DND-41 (cell line): ENCODE data around the gene CRY2.

Source experiments
- ATAC-seq: fragments of 200-7000 bp; cut with Tn5 transposase; 3 replicates; pipeline ENCODE4 v1.9.1; 2021; ENCODE audit warnings: low read depth; ENCODE audit not compliant: insufficient read depth
- DNase-seq: peaks from one replicate; pipeline ENCODE4 v3.0.0-alpha.2; 2020
- H2AFZ ChIP-seq: 2 replicates; pipeline ENCODE4 v1.6.0; 2012; ENCODE audit warnings: low read depth, low read length
- H3K27ac ChIP-seq: 2 replicates; pipeline ENCODE4 v1.5.1; 2012; ENCODE audit warnings: low read length, inconsistent platforms
- H3K27me3 ChIP-seq: fragments of 200-600 bp; sonication (generic); 2 replicates; pipeline ENCODE4 v1.6.0; 2012; ENCODE audit warnings: low read length, mild to moderate bottlenecking, inconsistent platforms; ENCODE audit not compliant: insufficient read depth, poor library complexity
- H3K36me3 ChIP-seq: 2 replicates; pipeline ENCODE4 v1.5.1; 2012; ENCODE audit warnings: low read length, inconsistent platforms; ENCODE audit not compliant: insufficient read depth
- H3K4me1 ChIP-seq: 2 replicates; pipeline ENCODE4 v1.5.1; 2012; ENCODE audit warnings: mild to moderate bottlenecking, low read length; ENCODE audit not compliant: insufficient read depth
- H3K4me2 ChIP-seq: 2 replicates; pipeline ENCODE4 v1.6.0; 2012; ENCODE audit warnings: mild to moderate bottlenecking, moderate library complexity, low read length, inconsistent platforms; ENCODE audit not compliant: insufficient read depth
- H3K4me3 ChIP-seq, 2 experiments: fragments of 200-600 bp in 1 of 2; shearing (Covaris generic) in 1 of 2; 2 replicates each; pipeline ENCODE4 v1.5.1; 2012 to 2016; ENCODE audit warnings: inconsistent platforms in 2 of 2, low read length in 2 of 2, mild to moderate bottlenecking in 2 of 2, low read depth in 1 of 2, moderate library complexity in 1 of 2
- H3K79me2 ChIP-seq: 2 replicates; pipeline ENCODE4 v1.6.0; 2012; ENCODE audit warnings: low read length, inconsistent platforms; ENCODE audit not compliant: insufficient read depth
- H3K9ac ChIP-seq: 2 replicates; pipeline ENCODE4 v1.6.0; 2012; ENCODE audit warnings: low read depth, mild to moderate bottlenecking, inconsistent platforms, low read length, moderate library complexity
- H3K9me3 ChIP-seq: 2 replicates; pipeline ENCODE4 v1.5.1; 2012; ENCODE audit warnings: low read length, moderate library complexity, mild to moderate bottlenecking, inconsistent platforms; ENCODE audit not compliant: insufficient read depth, severe bottlenecking
- H4K20me1 ChIP-seq: 2 replicates; pipeline ENCODE4 v1.6.0; 2012; ENCODE audit warnings: low read length; ENCODE audit not compliant: insufficient read depth
- EZH2 ChIP-seq: IDR thresholded peaks from 3 replicates; pipeline ENCODE4 v1.6.1; 2012; ENCODE audit warnings: borderline replicate concordance, low read depth, mild to moderate bottlenecking, moderate library complexity, low read length, inconsistent platforms; ENCODE audit not compliant: severe bottlenecking
- TF ChIP-seq, protein P1 (sequence below): IDR thresholded peaks from 2 replicates; pipeline ENCODE4 v1.5.1; 2012; ENCODE audit warnings: borderline replicate concordance, low read length, moderate library complexity, mild to moderate bottlenecking; ENCODE audit not compliant: poor library complexity, severe bottlenecking; ENCODE audit errors: extremely low read depth

Gene CRY2

GRCh38 chr11:45926001-45926401, 78.7 kb downstream of the CRY2 start:
- no peak overlapping the region for H3K4me3 ChIP-seq
- H2AFZ ChIP-seq, result no peak overlapping the region
- H3K9me3 ChIP-seq, result no peaks in the 10 kb centered on the region
- TF ChIP-seq, protein P1, sequence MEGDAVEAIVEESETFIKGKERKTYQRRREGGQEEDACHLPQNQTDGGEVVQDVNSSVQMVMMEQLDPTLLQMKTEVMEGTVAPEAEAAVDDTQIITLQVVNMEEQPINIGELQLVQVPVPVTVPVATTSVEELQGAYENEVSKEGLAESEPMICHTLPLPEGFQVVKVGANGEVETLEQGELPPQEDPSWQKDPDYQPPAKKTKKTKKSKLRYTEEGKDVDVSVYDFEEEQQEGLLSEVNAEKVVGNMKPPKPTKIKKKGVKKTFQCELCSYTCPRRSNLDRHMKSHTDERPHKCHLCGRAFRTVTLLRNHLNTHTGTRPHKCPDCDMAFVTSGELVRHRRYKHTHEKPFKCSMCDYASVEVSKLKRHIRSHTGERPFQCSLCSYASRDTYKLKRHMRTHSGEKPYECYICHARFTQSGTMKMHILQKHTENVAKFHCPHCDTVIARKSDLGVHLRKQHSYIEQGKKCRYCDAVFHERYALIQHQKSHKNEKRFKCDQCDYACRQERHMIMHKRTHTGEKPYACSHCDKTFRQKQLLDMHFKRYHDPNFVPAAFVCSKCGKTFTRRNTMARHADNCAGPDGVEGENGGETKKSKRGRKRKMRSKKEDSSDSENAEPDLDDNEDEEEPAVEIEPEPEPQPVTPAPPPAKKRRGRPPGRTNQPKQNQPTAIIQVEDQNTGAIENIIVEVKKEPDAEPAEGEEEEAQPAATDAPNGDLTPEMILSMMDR, result no peak
- TF ChIP-seq EZH2, result no peak
- ATAC-seq, result no peak
- no peak overlapping the region for H3K27ac ChIP-seq
- H3K4me2 ChIP-seq, result no peak overlapping the region
- no peaks in the 10 kb centered on the region for H3K27me3 ChIP-seq
- no peaks in the 10 kb centered on the region for H3K4me1 ChIP-seq
- no peak overlapping the region for H3K9ac ChIP-seq
- H3K79me2 ChIP-seq, result no peaks in the 10 kb centered on the region
- H3K36me3 ChIP-seq, result no peaks in the 10 kb centered on the region
- H4K20me1 ChIP-seq, result no peaks in the 10 kb centered on the region
- no peak for DNase-seq

GRCh38 chr11:45926536-45927331, 79.5 kb downstream of the CRY2 start:
- no peak overlapping the region for H2AFZ ChIP-seq
- no peak overlapping the region for H3K9ac ChIP-seq
- no peaks in the 10 kb centered on the region for H3K79me2 ChIP-seq
- ATAC-seq (no peak), DNase-seq (no peak)
- TF ChIP-seq, protein P1, result no peak
- TF ChIP-seq EZH2, result no peak
- no peaks in the 10 kb centered on the region for H3K27me3 ChIP-seq
- no peaks in the 10 kb centered on the region for H3K9me3 ChIP-seq
- H4K20me1 ChIP-seq, result no peaks in the 10 kb centered on the region
- no peak overlapping the region for H3K4me2 ChIP-seq
- no peaks in the 10 kb centered on the region for H3K4me1 ChIP-seq
- H3K36me3 ChIP-seq, result peaks cover 1% of the 10 kb centered on the region; the same call in 1 of the 2 replicates
- H3K27ac ChIP-seq, result no peak overlapping the region
- H3K4me3 ChIP-seq, result no peak overlapping the region

DNA sequence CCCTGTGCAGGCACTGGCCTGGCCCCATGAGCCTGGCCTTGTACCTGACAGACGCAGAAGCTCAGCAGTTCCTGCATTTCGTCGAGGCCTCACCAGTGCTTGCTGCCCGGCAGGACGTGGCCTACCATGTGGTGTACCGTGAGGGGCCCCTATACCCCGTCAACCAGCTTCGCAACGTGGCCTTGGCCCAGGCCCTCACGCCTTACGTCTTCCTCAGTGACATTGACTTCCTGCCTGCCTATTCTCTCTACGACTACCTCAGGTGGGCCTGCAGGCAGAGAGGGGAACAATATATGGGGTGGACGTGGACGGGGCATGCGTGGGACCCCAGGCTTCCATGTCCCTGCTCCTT, 80.0 kb downstream of the CRY2 start:
- H3K9ac ChIP-seq, result no peak overlapping the region
- H4K20me1 ChIP-seq, result no peaks in the 10 kb centered on the region
- no peak overlapping the region for H3K4me2 ChIP-seq
- ATAC-seq, result peak; percentile 18; the same call in 1 of the 3 replicates
- H3K36me3 ChIP-seq, result peaks cover 7% of the 10 kb centered on the region
- H3K9me3 ChIP-seq, result no peaks in the 10 kb centered on the region
- no peak overlapping the region for H3K27ac ChIP-seq
- H3K4me1 ChIP-seq, result no peaks in the 10 kb centered on the region
- DNase-seq, result no peak
- no peaks in the 10 kb centered on the region for H3K27me3 ChIP-seq
- no peak for TF ChIP-seq EZH2
- TF ChIP-seq, protein P1, result no peak
- no peak overlapping the region for H2AFZ ChIP-seq
- H3K4me3 ChIP-seq, result no peak overlapping the region
- no peaks in the 10 kb centered on the region for H3K79me2 ChIP-seq
